Caco-2 (cell line): ENCODE measurements around the gene CMKLR1. TPM values are rescaled to one million over a fixed set of nuclear protein-coding genes. Genes with fewer than 3 reads are reported as not detected.

Source experiments
- BruUV-seq: library from RNA; stranded (reverse); fragments of 400-500 nt; replicated peaks from 2 replicates; lab custom pipeline; 2021; lab: Mats Ljungman, UMichigan
- CTCF ChIA-PET: fragments of 300-600 bp; sonication (Branson Sonifier 250); formaldehyde crosslinking; loops from one replicate; lab custom pipeline; 2022; ENCODE audit warnings: antibody characterized with exemption; lab: Charles Lee
- POLR2A ChIA-PET: fragments of 300-600 bp; sonication (Branson Sonifier 250); formaldehyde crosslinking; loops from one replicate; lab custom pipeline; 2022; ENCODE audit warnings: antibody characterized with exemption; lab: Charles Lee
- DNase-seq, 2 experiments: peaks; one replicate each; pipeline versions ENCODE4 v3.0.0 to v3.0.0-alpha.2; 2020 to 2022
- H3K27me3 ChIP-seq: replicated peaks from 2 replicates; pipeline ENCODE4 v1.6.0; 2011; ENCODE audit warnings: low read length; ENCODE audit not compliant: control insufficient read depth, insufficient read depth
- H3K36me3 ChIP-seq: 2 replicates; pipeline ENCODE4 v1.5.1; 2011; ENCODE audit warnings: low read length; ENCODE audit not compliant: control insufficient read depth, insufficient read depth
- H3K4me1 ChIP-seq: fragments of 250-450 bp; sonication (Bioruptor Pico); 2 replicates; pipeline ENCODE4 v1.5.1; 2020; ENCODE audit warnings: mild to moderate bottlenecking
- H3K4me3 ChIP-seq: 2 replicates; pipeline ENCODE4 v1.5.1; 2011; ENCODE audit warnings: low read depth, mild to moderate bottlenecking, control low read depth, low read length
- H3K9me3 ChIP-seq: fragments of 250-450 bp; sonication (Bioruptor Pico); 2 replicates; pipeline ENCODE4 v1.5.1; 2020; ENCODE audit warnings: mild to moderate bottlenecking, moderate library complexity
- H3K27ac Mint-ChIP-seq: one replicate; pipeline ENCODE4 v1.8.0; 2022; ENCODE audit warnings: mixed read lengths; ENCODE audit not compliant: unreplicated experiment
- H3K27me3 Mint-ChIP-seq: one replicate; pipeline ENCODE4 v1.8.0; 2022; ENCODE audit warnings: mixed read lengths; ENCODE audit not compliant: insufficient read depth, unreplicated experiment
- H3K36me3 Mint-ChIP-seq: one replicate; pipeline ENCODE4 v1.8.0; 2022; ENCODE audit warnings: mild to moderate bottlenecking, mixed read lengths; ENCODE audit not compliant: insufficient read depth, unreplicated experiment
- H3K4me1 Mint-ChIP-seq: one replicate; pipeline ENCODE4 v1.8.0; 2022; ENCODE audit warnings: low read depth, mixed read lengths; ENCODE audit not compliant: unreplicated experiment
- H3K4me3 Mint-ChIP-seq: one replicate; pipeline ENCODE4 v1.8.0; 2022; ENCODE audit warnings: mild to moderate bottlenecking, moderate library complexity, mixed read lengths; ENCODE audit not compliant: unreplicated experiment
- H3K9me3 Mint-ChIP-seq: one replicate; pipeline ENCODE4 v1.8.0; 2022; ENCODE audit warnings: mixed read lengths; ENCODE audit not compliant: unreplicated experiment
- intact Hi-C: fragments of 100-400 bp; cut with micrococcal nuclease; formaldehyde crosslinking; loops from one replicate; pipeline ENCODE4 v1.10.0; 2022; ENCODE audit not compliant: unreplicated experiment
- total RNA-seq: library from RNA; stranded (reverse); gene quantifications from 2 replicates; pipeline ENCODE4 v1.2.3, GENCODE V29; 2022
- TF ChIP-seq, protein P1 (sequence below), 2 experiments: fragments of 200-600 bp in 1 of 2; IDR thresholded peaks; 1 replicate in 1 of 2; 2 replicates in 1 of 2; pipeline versions ENCODE4 v1.5.1 to v1.8.0; 2011 to 2022; ENCODE audit warnings: antibody characterized with exemption in 1 of 2, control low read depth in 1 of 2, inconsistent platforms in 1 of 2, low read depth in 1 of 2, low read length in 1 of 2, mild to moderate bottlenecking in 1 of 2, moderate library complexity in 1 of 2; ENCODE audit not compliant: insufficient read depth in 1 of 2, severe bottlenecking in 1 of 2, unreplicated experiment in 1 of 2

CMKLR1 gene
- total RNA-seq, 1 experiment from 2014 or later: not detected

DNA sequence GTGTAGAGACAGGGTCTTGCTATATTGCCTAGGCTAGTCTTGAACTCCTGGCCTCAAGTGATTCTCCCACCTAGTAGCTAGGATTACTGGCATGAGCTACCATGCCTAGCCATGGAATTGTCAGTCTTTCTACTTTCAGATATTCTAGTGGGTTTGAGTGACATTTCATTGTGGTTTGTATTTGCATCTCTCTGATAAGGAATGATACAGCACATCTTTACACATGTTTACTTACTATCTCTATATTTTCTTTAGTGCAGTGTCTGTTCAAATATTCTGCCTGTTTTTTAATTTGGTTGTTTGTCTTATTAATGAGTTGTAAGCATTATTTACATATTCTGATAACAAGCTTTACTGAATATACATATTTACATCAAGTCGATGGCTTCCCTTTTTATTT lies 73.6 kb downstream of the CMKLR1 start:
- POLR2A ChIA-PET: no interaction called here
- Mint-ChIP-seq H3K9me3 (peaks cover 11% of the 10 kb centered on the region), H3K36me3 (no peaks in the 10 kb centered on the region), H3K4me3 (no peak overlapping the region), H3K4me1 (no peaks in the 10 kb centered on the region), H3K27me3 (peaks cover 18% of the 10 kb centered on the region), H3K27ac (no peak overlapping the region)
- TF ChIP-seq, protein P1, sequence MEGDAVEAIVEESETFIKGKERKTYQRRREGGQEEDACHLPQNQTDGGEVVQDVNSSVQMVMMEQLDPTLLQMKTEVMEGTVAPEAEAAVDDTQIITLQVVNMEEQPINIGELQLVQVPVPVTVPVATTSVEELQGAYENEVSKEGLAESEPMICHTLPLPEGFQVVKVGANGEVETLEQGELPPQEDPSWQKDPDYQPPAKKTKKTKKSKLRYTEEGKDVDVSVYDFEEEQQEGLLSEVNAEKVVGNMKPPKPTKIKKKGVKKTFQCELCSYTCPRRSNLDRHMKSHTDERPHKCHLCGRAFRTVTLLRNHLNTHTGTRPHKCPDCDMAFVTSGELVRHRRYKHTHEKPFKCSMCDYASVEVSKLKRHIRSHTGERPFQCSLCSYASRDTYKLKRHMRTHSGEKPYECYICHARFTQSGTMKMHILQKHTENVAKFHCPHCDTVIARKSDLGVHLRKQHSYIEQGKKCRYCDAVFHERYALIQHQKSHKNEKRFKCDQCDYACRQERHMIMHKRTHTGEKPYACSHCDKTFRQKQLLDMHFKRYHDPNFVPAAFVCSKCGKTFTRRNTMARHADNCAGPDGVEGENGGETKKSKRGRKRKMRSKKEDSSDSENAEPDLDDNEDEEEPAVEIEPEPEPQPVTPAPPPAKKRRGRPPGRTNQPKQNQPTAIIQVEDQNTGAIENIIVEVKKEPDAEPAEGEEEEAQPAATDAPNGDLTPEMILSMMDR (IDR thresholded peaks at IDR 0.05; ENCODE audit: insufficient read depth in 1 of 2, low read depth in 1 of 2, low read length in 1 of 2, severe bottlenecking in 1 of 2, unreplicated experiment in 1 of 2): no peak
- Histone ChIP-seq H3K4me3 (no peak overlapping the region), H3K27me3 (no peaks in the 10 kb centered on the region), H3K9me3 (peaks cover 4% of the 10 kb centered on the region; the same call in 1 of the 2 replicates), H3K4me1 (0 out of 2 replicates have a peak, but pooled peaks cover 3% of the 10 kb centered on the region), H3K36me3 (no peaks in the 10 kb centered on the region)
- CTCF ChIA-PET: no interaction called here
- no TSS peak for BruUV-seq
- no peak for DNase-seq
- intact Hi-C loops: no loop called here

DNA sequence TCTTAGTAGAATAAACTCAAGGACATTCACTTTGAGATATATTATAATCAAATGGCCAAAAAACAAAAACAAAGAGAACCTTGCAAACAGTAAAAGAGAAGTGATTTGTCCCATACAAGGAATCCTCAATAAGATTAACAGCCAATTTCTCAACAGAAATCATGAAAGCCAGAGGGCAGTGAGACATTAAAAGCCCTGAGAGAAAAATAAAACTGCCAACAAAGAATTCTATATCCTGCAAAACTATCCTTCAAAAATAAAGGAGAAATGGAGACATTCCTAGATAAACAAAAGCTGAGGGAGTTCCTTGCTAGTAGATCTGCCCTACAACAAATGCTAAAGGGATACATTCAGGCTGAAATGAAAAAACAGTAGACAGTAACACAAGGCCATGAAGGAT lies 78.1 kb downstream of the CMKLR1 start:
- no peak overlapping the region for H3K4me3 ChIP-seq
- H3K4me1 ChIP-seq: no peaks in the 10 kb centered on the region

DNA sequence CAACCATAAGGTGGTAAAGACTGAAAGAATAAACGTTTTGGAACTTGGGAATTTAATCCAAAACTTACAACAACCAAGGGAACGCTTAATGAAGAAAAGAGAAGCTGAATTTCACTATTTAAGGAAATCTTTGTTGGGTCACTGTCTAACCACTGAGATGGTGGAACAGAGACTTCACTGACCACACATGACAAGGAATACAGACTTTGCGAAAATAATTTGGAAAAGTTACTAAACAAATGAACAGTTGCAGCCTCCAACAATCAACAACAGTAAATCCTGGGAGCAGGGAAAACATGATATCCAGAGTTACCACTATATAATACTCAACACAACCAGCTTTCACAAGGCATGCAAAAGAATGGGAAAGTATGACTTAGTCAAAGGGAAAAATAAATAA lies 79.1 kb downstream of the CMKLR1 start:
- Histone ChIP-seq H3K4me3 (no peak overlapping the region), H3K4me1 (no peaks in the 10 kb centered on the region), H3K36me3 (no peaks in the 10 kb centered on the region), H3K27me3 (no peaks in the 10 kb centered on the region), H3K9me3 (peaks cover 11% of the 10 kb centered on the region; the same call in 1 of the 2 replicates)
- no peak for DNase-seq
- Mint-ChIP-seq H3K4me3 (no peak overlapping the region), H3K27ac (no peak overlapping the region), H3K27me3 (peaks cover 17% of the 10 kb centered on the region), H3K9me3 (peaks cover 16% of the 10 kb centered on the region), H3K36me3 (no peaks in the 10 kb centered on the region), H3K4me1 (peaks cover under 1% of the 10 kb centered on the region)
- ChIA-PET CTCF (no interaction called here), POLR2A (no interaction called here)
- TF ChIP-seq, protein P1 (IDR thresholded peaks at IDR 0.05; ENCODE audit: insufficient read depth in 1 of 2, low read depth in 1 of 2, low read length in 1 of 2, severe bottlenecking in 1 of 2, unreplicated experiment in 1 of 2): no peak
- intact Hi-C loops: no loop called here
- no TSS peak for BruUV-seq

More for the DNA sequence above, 78.1 kb downstream of the CMKLR1 start:
- DNase-seq: no peak
- intact Hi-C loops: no loop called here
- Histone ChIP-seq H3K36me3 (no peaks in the 10 kb centered on the region), H3K9me3 (peaks cover 11% of the 10 kb centered on the region; the same call in 1 of the 2 replicates), H3K27me3 (no peaks in the 10 kb centered on the region)
- TF ChIP-seq, protein P1 (IDR thresholded peaks at IDR 0.05; ENCODE audit: insufficient read depth in 1 of 2, low read depth in 1 of 2, low read length in 1 of 2, severe bottlenecking in 1 of 2, unreplicated experiment in 1 of 2): no peak
- H3K27ac Mint-ChIP-seq: no peak overlapping the region
- H3K4me1 Mint-ChIP-seq: no peaks in the 10 kb centered on the region
- H3K36me3 Mint-ChIP-seq: no peaks in the 10 kb centered on the region
- peaks cover 18% of the 10 kb centered on the region for H3K27me3 Mint-ChIP-seq
- ChIA-PET CTCF (interaction anchor here (0.6 kb wide), 1 partner anchor 1936 kb away, joined by 10 read pairs; no protein-coding TSS in a partner anchor), POLR2A (no interaction called here)
- peaks cover 16% of the 10 kb centered on the region for H3K9me3 Mint-ChIP-seq
- BruUV-seq: no TSS peak
- H3K4me3 Mint-ChIP-seq: no peak overlapping the region
